ENCODE data around the gene ALKBH3.

ALKBH3 gene

DNA sequence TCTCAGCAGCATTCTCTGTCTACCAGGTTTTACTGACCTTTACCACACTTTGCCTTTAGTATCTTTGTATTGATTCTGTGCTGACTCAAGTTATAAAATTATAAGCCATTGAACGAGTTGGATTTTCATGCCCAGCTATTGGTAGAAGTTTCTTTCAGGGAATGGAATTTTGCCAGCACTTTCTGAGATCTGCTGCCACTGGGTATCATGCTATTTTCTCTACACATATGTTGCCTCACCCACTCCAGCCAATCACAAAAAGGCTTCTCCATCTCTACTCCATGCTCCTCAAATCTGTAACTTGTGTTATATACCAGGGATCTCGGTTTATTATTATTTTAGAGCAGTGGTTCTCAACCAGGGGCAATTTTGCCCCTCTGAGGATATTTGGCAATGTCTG, 87.0 kb downstream of the ALKBH3 start:
- TF ChIP-seq FOXP2 (optimal IDR thresholded peaks at IDR 0.05; ENCODE audit: borderline replicate concordance, extremely low read depth, extremely low read length, insufficient read depth): no peak
- TF ChIP-seq POLR2AphosphoS5 (IDR thresholded peaks at IDR 0.05; ENCODE audit: low read depth, low read length): no peak
- TF ChIP-seq TAF1 (IDR thresholded peaks at IDR 0.05; ENCODE audit: borderline replicate concordance, insufficient read depth, low read length): no peak
- TF ChIP-seq SIN3A (IDR thresholded peaks at IDR 0.05; ENCODE audit: borderline replicate concordance, insufficient read depth, low read length): no peak
- TF ChIP-seq, protein P1, sequence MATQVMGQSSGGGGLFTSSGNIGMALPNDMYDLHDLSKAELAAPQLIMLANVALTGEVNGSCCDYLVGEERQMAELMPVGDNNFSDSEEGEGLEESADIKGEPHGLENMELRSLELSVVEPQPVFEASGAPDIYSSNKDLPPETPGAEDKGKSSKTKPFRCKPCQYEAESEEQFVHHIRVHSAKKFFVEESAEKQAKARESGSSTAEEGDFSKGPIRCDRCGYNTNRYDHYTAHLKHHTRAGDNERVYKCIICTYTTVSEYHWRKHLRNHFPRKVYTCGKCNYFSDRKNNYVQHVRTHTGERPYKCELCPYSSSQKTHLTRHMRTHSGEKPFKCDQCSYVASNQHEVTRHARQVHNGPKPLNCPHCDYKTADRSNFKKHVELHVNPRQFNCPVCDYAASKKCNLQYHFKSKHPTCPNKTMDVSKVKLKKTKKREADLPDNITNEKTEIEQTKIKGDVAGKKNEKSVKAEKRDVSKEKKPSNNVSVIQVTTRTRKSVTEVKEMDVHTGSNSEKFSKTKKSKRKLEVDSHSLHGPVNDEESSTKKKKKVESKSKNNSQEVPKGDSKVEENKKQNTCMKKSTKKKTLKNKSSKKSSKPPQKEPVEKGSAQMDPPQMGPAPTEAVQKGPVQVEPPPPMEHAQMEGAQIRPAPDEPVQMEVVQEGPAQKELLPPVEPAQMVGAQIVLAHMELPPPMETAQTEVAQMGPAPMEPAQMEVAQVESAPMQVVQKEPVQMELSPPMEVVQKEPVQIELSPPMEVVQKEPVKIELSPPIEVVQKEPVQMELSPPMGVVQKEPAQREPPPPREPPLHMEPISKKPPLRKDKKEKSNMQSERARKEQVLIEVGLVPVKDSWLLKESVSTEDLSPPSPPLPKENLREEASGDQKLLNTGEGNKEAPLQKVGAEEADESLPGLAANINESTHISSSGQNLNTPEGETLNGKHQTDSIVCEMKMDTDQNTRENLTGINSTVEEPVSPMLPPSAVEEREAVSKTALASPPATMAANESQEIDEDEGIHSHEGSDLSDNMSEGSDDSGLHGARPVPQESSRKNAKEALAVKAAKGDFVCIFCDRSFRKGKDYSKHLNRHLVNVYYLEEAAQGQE (IDR thresholded peaks at IDR 0.05; ENCODE audit: insufficient read depth in 1 of 2, low read depth in 2 of 2, low read length in 2 of 2): no peak

DNA sequence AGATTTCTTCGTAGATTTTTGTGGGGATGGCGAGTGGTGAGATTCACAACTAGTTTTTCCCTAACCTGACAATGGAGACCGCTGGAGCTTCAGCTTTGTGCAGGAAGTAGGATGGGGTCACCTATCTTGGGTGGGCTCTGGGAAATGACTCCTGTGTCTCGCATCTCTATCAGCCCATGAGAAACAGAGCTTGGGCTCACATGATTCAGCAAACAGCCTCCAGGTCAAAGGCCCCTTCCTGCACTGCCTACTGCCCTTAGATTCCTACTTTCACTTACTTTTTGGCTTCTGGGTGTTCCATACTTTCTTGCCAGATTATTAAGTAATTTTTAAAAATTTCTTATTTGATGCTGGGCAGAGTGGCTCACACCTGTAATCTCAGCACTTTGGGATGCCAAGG, 88.1 kb downstream of the ALKBH3 start:
- no peak for TF ChIP-seq SIN3A (IDR thresholded peaks at IDR 0.05; ENCODE audit: borderline replicate concordance, insufficient read depth, low read length)
- no peak for TF ChIP-seq POLR2AphosphoS5 (IDR thresholded peaks at IDR 0.05; ENCODE audit: low read depth, low read length)

DNA sequence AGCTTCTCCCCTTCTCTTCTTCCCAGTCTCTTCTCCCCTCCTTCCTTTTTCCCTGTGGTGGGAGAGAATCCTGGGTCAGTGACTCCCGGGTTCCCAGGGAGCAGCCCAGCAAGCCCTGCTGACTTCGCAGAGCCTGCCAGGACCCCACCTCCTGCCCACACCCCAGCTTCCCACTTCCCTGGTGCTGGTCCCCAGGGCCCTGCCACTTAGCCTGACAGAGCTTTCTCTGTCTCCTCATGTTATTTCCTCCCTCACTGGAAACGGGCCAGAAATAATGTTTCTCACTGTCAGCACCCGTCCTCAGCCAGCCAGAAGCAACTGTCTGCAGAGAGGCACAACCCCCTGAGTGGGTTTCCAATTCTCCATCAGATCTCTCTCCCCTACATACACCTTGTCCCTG, 88.9 kb downstream of the ALKBH3 start:
- TF ChIP-seq TAF1 (IDR thresholded peaks at IDR 0.05; ENCODE audit: borderline replicate concordance, insufficient read depth, low read length): no peak
- no peak for TF ChIP-seq SIN3A (IDR thresholded peaks at IDR 0.05; ENCODE audit: borderline replicate concordance, insufficient read depth, low read length)
- TF ChIP-seq, protein P1 (IDR thresholded peaks at IDR 0.05; ENCODE audit: insufficient read depth in 1 of 2, low read depth in 2 of 2, low read length in 2 of 2): no peak

Data from PFSK-1 (cell line).